A549 (cell line): ENCODE results near the gene ADPRHL1. TPM values are rescaled to one million over a fixed set of nuclear protein-coding genes. Genes with fewer than 3 reads are reported as not detected.
A peak's percentile ranks its signal among the peaks of the same experiment; 100 is the strongest.
"Not testable (repeated sequence)": the region's sequence is repeated elsewhere in the genome, so short reads cannot be mapped to it uniquely, and the experiment has no call there.

Source experiments
- ATAC-seq, 2 experiments: fragments of 200-7000 bp in 1 of 2; fragments of >200 bp in 1 of 2; cut with Nextera tagmentation in 1 of 2; cut with Tn5 transposase in 1 of 2; 3 replicates each; pipeline versions ENCODE4 v1.8.0 to v1.9.1; 2018 to 2020; ENCODE audit warnings: mild to moderate bottlenecking in 1 of 2, moderate library complexity in 1 of 2
- CTCF ChIA-PET: fragments of 300-600 bp; sonication (Branson Sonifier 250); formaldehyde crosslinking; extraction: SDS; loops from one replicate; lab custom pipeline; 2021; ENCODE audit warnings: antibody characterized with exemption, inconsistent platforms; lab: Yijun Ruan, JAX
- POLR2A ChIA-PET: fragments of 350-600 bp; formaldehyde crosslinking; extraction: SDS; loops from one replicate; lab custom pipeline; 2021; ENCODE audit warnings: antibody characterized with exemption, inconsistent platforms; lab: Yijun Ruan, JAX
- DNase-seq, 2 experiments: peaks; one replicate each; pipeline versions ENCODE4 v3.0.0 to v3.0.0-alpha.2; 2011 to 2016; ENCODE audit warnings: low read depth in 1 of 2, low spot score in 1 of 2
- FAIRE-seq: peaks from 2 replicates; lab custom pipeline; 2011; peaks lifted over from hg19 to GRCh38; lab: Jason Lieb, UNC
- H3K27ac ChIP-seq, 2 experiments: fragments of >200 bp; sonication (Bioruptor Twin); formaldehyde crosslinking; 3 replicates each; pipeline ENCODE4 v1.5.1; 2016 to 2017
- H3K4me1 ChIP-seq: fragments of >200 bp; sonication (Bioruptor Twin); formaldehyde crosslinking; 3 replicates; pipeline ENCODE4 v1.6.1; 2016
- H3K4me2 ChIP-seq: fragments of >200 bp; sonication (Bioruptor Twin); formaldehyde crosslinking; 3 replicates; pipeline ENCODE4 v1.6.1; 2016
- H3K4me3 ChIP-seq: fragments of >200 bp; sonication (Bioruptor Twin); formaldehyde crosslinking; 3 replicates; pipeline ENCODE4 v1.5.1; 2016
- H3K9me3 ChIP-seq: fragments of >200 bp; sonication (Bioruptor Twin); formaldehyde crosslinking; 3 replicates; pipeline ENCODE4 v1.6.1; 2016
- BCL3 ChIP-seq: fragments of >200 bp; sonication (Bioruptor Twin); formaldehyde crosslinking; IDR thresholded peaks from 3 replicates; pipeline ENCODE4 v1.6.1; 2016
- BHLHE40 ChIP-seq: IDR thresholded peaks from 2 replicates; pipeline ENCODE4 v1.6.1; 2012; ENCODE audit warnings: low read depth, low read length, inconsistent platforms
- CBX2 ChIP-seq: fragments of 200-600 bp; sonication (generic); IDR thresholded peaks from 2 replicates; pipeline ENCODE4 v1.6.1; 2016; ENCODE audit warnings: low read depth, mild to moderate bottlenecking, borderline replicate concordance
- CTCF ChIP-seq: fragments of >200 bp; sonication (Bioruptor Twin); formaldehyde crosslinking; IDR thresholded peaks from 3 replicates; pipeline ENCODE4 v1.5.1; 2016
- E2F6 ChIP-seq: IDR thresholded peaks from 2 replicates; pipeline ENCODE4 v1.6.1; 2012; ENCODE audit warnings: low read depth, borderline replicate concordance
- EHMT2 ChIP-seq: fragments of 200-600 bp; sonication (generic); IDR thresholded peaks from 2 replicates; pipeline ENCODE4 v1.6.1; 2016; ENCODE audit warnings: antibody characterized with exemption, low read depth, mild to moderate bottlenecking, moderate library complexity
- FOSB ChIP-seq: fragments of 250-450 bp; sonication (Bioruptor Pico); IDR thresholded peaks from 2 replicates; pipeline ENCODE4 v1.5.0; 2020; ENCODE audit warnings: mild to moderate bottlenecking, moderate library complexity
- FOSL2 ChIP-seq, 2 experiments: fragments of 450-650 bp in 1 of 2; fragments of >200 bp in 1 of 2; sonication (Bioruptor Twin) in 1 of 2; formaldehyde crosslinking; IDR thresholded peaks; 2 replicates each; pipeline versions ENCODE4 v1.5.0 to v1.6.1; 2016 to 2020; ENCODE audit warnings: mild to moderate bottlenecking in 1 of 2, moderate library complexity in 1 of 2
- JUN ChIP-seq, 2 experiments: fragments of >200 bp; sonication (Bioruptor Twin); formaldehyde crosslinking; IDR thresholded peaks; 2 replicates in 1 of 2; 3 replicates in 1 of 2; pipeline ENCODE4 v1.6.1; 2016 to 2017
- JUNB ChIP-seq: fragments of >200 bp; sonication (Bioruptor Twin); formaldehyde crosslinking; IDR thresholded peaks from 2 replicates; pipeline ENCODE4 v1.6.1; 2016
- KDM5A ChIP-seq: fragments of 200-600 bp; sonication (generic); IDR thresholded peaks from 2 replicates; pipeline ENCODE4 v1.6.1; 2016; ENCODE audit warnings: antibody characterized with exemption, mild to moderate bottlenecking
- PHF8 ChIP-seq: fragments of 200-600 bp; sonication (generic); IDR thresholded peaks from 2 replicates; pipeline ENCODE4 v1.6.1; 2016; ENCODE audit warnings: low read depth, mild to moderate bottlenecking, antibody characterized with exemption, moderate library complexity, borderline replicate concordance
- RAD21 ChIP-seq, 2 experiments: fragments of >200 bp in 1 of 2; sonication (Bioruptor Twin) in 1 of 2; formaldehyde crosslinking in 1 of 2; IDR thresholded peaks in 1 of 2; conservative IDR thresholded peaks in 1 of 2; 2 replicates in 1 of 2; 3 replicates in 1 of 2; pipeline ENCODE4 v1.6.1; 2012 to 2018; ENCODE audit warnings: inconsistent platforms in 1 of 2
- TFCP2L1 ChIP-seq: fragments of 250-450 bp; sonication (Bioruptor Pico); IDR thresholded peaks from 2 replicates; pipeline ENCODE4 v1.5.0; 2021; ENCODE audit warnings: mild to moderate bottlenecking
- TP53 ChIP-seq: fragments of 250-450 bp; sonication (Bioruptor Pico); IDR thresholded peaks from 2 replicates; pipeline ENCODE4 v1.5.0; 2021; ENCODE audit warnings: mild to moderate bottlenecking, moderate library complexity
- WGBS: methylation state at CpG from one replicate; pipeline ENCODE4 v1.1.6; 2017; ENCODE audit errors: missing lambda C conversion rate; 5-methylcytosine and 5-hydroxymethylcytosine counted together
- polyA plus RNA-seq, 4 experiments: library from polyadenylated mRNA; depleted of rRNA in 3 of 4; stranded (reverse); fragments of >200 nt; fragmentation: RNase III in 1 of 4; extraction: RNeasy Plus Mini Kit Qiagen cat#74134 plus additional on column Dnase treatment in 1 of 4; gene quantifications; 2 replicates in 3 of 4; 3 replicates in 1 of 4; pipeline ENCODE4 v1.2.3, GENCODE V29; 2011 to 2017

Gene ADPRHL1
- polyA plus RNA-seq, 2 of the 4 experiments (the other 2 are of a cell fraction) = 11.0 to 11.4 TPM

GRCh38 chr13:113450861-113451620 lies 2.2 kb downstream of the ADPRHL1 start:
- H3K27ac ChIP-seq, ATAC-seq, FAIRE-seq, H3K4me3 ChIP-seq, H3K9me3 ChIP-seq: not testable (repeated sequence)
- ChIA-PET CTCF (interaction anchor here (0.6 to 2.0 kb wide), 4 partner anchors 33 to 435 kb away, joined by 3 to 7 read pairs (median 4); no protein-coding TSS in a partner anchor), POLR2A (interaction anchor here (0.7 kb wide), 1 partner anchor 136 kb away, joined by 7 read pairs; no protein-coding TSS in a partner anchor)
- WGBS = 33% methylated on average over 12 of the region's 19 CpGs
- Histone ChIP-seq H3K4me2 (peak overlapping the region; percentile 32; the same call in 2 of the 3 replicates), H3K4me1 (peaks cover 10% of the 10 kb centered on the region; the same call in 2 of the 3 replicates)
- peak; percentile 28; the same call in 1 of the 3 replicates for TF ChIP-seq CTCF
- TF ChIP-seq RAD21 (conservative IDR thresholded peaks at IDR 0.05 in 1 of 2, IDR thresholded peaks at IDR 0.05 in 1 of 2) = peak; percentile 24 to 42; a peak in 2 of 5 replicates
- peak in 1 of 2 experiments; percentile 57 for DNase-seq

GRCh38 chr13:113450348-113450744 lies 2.9 kb downstream of the ADPRHL1 start:
- Histone ChIP-seq H3K27ac (peak overlapping the region; percentile 82 to 94; a peak in 4 of 6 replicates), H3K4me1 (peaks cover 10% of the 10 kb centered on the region; the same call in 2 of the 3 replicates), H3K4me2 (peak overlapping the region; percentile 94)
- ATAC-seq, DNase-seq, POLR2A ChIA-PET, H3K4me3 ChIP-seq, H3K9me3 ChIP-seq, FAIRE-seq: not testable (repeated sequence)
- CTCF ChIA-PET = interaction anchor here (1.0 to 1.1 kb wide), 2 partner anchors 47 to 57 kb away, joined by 3 read pairs; no protein-coding TSS in a partner anchor
- WGBS = 83% methylated on average over 9 of the region's 9 CpGs

- H3K9me3 ChIP-seq = no peaks in the 10 kb centered on the region
- peak overlapping the region; percentile 94 for H3K4me2 ChIP-seq
- ATAC-seq (no peak; a peak in 1 of 6 replicates), DNase-seq (no peak), FAIRE-seq (no peak)
- peak overlapping the region; percentile 66 for H3K4me3 ChIP-seq
- CTCF ChIA-PET = interaction anchor here (1.0 to 1.1 kb wide), 2 partner anchors 47 to 56 kb away, joined by 3 read pairs; no protein-coding TSS in a partner anchor
- POLR2A ChIA-PET = no interaction called here
- H3K27ac ChIP-seq = peak overlapping the region; percentile 82 to 94
- TF ChIP-seq KDM5A = no peak
- no peak for TF ChIP-seq JUNB
- TF ChIP-seq BCL3 = no peak
- TF ChIP-seq TP53 (CRISPR knock-in tag) = no peak
- TF ChIP-seq E2F6 = 0 out of 2 replicates have a peak, but pooled peaks have one; percentile 1
- 46% methylated on average over 8 of the region's 13 CpGs for WGBS
- H3K4me1 ChIP-seq = peaks cover 10% of the 10 kb centered on the region; the same call in 2 of the 3 replicates
Measured at GRCh38 chr13:113449693-113450347, 3.5 kb downstream of the ADPRHL1 start.

- FAIRE-seq (peak; percentile 43), ATAC-seq (peak; percentile 92 to 96), DNase-seq (peak; percentile 44 to 96)
- Histone ChIP-seq H3K4me2 (peak overlapping the region; percentile 94), H3K9me3 (no peaks in the 10 kb centered on the region), H3K4me3 (peak overlapping the region; percentile 66), H3K4me1 (peaks cover 10% of the 10 kb centered on the region; the same call in 2 of the 3 replicates), H3K27ac (peak overlapping the region; percentile 89 to 94)
- WGBS = 0% methylated on average over 6 of the region's 29 CpGs
- CTCF ChIA-PET = interaction anchor here (0.6 to 1.1 kb wide), 4 partner anchors 8 to 56 kb away, joined by 3 to 4 read pairs (median 3); no protein-coding TSS in a partner anchor
- POLR2A ChIA-PET = interaction anchor here (0.6 to 1.2 kb wide), 6 partner anchors 18 to 307 kb away, joined by 3 to 7 read pairs (median 3); partner anchors contain the start of genes CUL4A and DCUN1D2
- no peak for TF ChIP-seq TFCP2L1
- no peak for TF ChIP-seq FOSL2 (IDR thresholded peaks at IDR 0.05)
- no peak for TF ChIP-seq FOSL2 (CRISPR knock-in tag; IDR thresholded peaks at IDR 0.05)
- no peak for TF ChIP-seq FOSB (CRISPR knock-in tag)
- TF ChIP-seq BHLHE40 = no peak
- peak; percentile 80 to 86; a peak in 4 of 5 replicates for TF ChIP-seq JUN (IDR thresholded peaks at IDR 0.05)
- no peak for TF ChIP-seq EHMT2
- no peak for TF ChIP-seq CBX2
- TF ChIP-seq PHF8 = peak; percentile 52
Measured at GRCh38 chr13:113448885-113449692, 4.2 kb downstream of the ADPRHL1 start.
